GM19438 (cell line): ENCODE data around the gene CAMK2D.

Experiments used
- ATAC-seq: cut with Tn5 transposase; IDR thresholded peaks from one replicate; pipeline ENCODE4 v1.9.1; 2021; ENCODE audit warnings: low read depth; ENCODE audit not compliant: unreplicated experiment

The CAMK2D gene

DNA sequence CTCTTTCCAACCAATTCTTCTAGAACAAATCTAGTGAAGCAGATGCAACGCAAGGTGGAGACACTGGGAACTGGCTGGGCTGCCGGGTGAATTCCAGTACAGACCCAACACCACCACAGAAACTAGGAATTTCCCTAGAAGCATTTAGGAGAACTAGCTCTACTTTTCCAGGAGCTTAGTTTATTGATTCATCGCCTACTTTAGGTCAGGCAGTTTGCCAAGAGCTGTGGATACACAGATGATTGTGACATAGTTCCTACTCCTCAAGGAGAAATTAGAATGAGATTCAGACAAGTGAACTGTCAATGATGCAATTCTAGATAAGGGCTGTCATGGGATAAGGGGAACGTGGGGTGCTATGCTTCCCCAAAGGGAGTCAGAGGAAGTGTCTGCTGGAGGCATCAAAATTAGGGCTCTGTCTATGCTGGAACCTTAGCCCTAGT lies 350.0 kb downstream of the CAMK2D start:
- no peak for ATAC-seq

DNA sequence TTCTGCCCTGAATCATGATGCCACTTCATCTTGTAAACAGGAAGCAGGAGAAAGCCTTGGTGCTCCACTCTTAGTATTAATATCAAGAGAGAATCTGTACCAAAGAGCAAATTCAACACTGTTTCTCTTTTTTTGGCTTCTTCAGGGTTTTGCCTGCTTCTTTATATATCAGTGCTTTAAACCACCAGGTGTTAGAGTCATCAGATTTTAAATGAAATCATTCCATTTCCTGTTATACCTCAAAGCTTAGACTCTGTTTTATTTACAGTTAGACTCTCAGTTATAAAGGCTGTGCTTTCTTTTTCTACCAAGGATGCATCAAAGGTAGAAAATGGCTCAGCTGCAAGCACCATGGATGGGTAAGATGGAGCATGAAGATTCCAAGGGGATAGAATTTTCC lies 350.9 kb downstream of the CAMK2D start:
- no peak for ATAC-seq

DNA sequence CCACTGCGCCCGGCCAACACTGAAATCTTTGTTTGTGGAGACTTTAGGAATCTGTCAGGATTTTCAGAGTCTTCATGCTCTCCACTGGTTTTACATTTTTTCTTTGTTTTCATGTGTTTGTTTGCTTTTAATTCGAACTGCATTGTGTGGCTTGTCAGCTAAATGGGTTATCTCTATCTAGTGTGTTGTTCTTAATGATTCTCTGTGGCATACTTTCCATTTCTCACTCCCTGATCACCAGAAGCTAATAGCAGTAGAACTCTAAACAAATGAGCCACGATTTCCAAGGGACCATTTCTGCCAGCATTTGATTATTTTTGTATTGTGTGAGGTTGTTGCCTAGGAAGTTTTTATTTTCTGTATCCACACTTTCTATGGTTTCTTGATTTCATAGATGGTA lies 352.4 kb downstream of the CAMK2D start:
- ATAC-seq: no peak

DNA sequence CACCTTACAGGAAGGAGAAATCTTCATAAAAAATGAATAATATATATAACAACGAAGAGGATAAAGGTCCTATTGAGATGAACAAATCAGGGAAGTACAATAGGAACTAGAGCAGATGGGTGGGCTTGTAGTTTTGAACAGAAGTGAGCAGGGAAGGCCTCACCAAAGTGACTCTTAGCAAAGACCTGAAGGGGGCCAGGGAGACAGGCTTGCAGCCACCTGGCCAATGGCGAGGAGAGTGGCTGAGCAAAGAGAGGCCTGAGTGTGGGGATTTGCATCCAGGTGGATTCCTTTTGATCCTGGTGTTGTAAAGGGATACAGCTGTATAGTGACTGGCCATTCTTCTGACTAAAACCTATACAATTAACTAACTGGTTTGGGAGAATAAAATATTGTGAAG lies 354.1 kb downstream of the CAMK2D start:
- no peak for ATAC-seq

DNA sequence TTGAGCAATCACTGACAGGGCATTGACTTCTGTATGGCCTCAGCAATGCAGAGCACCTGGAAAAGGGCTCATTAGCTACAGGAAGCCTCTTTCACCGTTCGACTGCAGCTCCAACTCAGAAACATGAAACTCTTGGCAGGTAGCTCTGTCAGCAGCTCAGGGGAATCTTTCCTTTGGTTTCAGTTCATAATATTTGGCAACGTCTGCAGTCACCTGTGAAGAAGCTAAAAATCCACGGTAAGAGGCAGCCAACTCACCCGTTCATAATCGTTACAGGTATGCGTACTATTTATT lies 354.9 kb downstream of the CAMK2D start:
- ATAC-seq: no peak

DNA sequence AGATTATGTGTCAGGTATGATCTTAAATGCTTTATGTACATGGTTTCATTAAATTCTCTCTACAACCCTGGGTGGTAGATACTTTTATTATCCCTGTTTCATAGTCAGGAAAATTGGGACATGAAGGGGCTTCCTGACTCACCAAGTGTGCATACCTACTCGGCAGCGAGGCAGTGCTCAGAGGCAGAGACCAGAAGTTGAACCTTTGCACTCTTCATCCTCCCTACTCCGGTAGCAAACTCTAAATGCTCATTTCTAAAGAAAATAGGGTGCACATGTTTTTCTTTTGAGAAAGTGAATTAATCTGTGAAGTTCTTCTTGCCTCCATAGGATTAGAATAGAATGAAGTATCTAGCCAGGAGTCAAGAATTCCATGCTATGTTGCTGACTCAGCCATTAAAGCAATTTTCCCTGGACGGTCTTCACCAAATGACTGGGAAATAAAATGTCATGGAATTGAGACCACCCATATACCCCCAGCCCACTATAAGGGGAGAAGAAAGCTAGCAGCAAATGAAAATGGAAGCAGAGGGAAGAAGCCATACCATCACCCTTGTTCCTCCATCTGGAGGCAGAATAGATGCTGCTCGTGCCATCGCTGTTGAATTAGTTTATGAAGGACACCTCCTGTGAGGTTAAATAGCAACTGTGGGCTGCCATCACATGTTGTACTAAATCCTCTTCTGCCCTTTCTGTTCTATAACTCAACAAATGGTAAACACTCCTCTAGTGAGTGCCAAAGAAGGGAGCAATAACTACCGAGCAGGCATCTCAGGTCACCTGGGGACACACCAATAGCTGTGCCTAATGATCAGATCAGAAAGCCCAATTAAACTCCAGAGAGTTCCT lies 355.4 kb downstream of the CAMK2D start:
- no peak for ATAC-seq

DNA sequence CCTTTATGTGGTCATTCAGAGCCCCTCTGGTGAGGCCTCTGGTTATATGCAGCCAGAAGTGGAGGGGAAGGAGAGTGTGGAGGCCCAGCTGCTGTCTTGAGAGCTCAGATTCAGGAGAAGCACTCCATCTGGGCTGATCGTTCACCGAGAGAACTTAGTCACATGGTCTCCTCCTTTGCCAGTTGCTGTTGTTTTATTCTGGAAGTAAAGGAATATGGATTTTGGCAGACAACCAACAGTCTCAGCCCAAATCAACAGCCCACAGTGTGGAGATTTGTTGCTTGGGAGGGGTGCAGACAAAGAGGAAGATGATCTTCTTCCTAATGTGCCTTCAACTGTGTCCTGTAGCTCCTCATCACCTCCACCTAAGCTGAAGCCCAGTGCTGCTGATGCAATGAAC lies 356.7 kb downstream of the CAMK2D start:
- ATAC-seq: no peak

DNA sequence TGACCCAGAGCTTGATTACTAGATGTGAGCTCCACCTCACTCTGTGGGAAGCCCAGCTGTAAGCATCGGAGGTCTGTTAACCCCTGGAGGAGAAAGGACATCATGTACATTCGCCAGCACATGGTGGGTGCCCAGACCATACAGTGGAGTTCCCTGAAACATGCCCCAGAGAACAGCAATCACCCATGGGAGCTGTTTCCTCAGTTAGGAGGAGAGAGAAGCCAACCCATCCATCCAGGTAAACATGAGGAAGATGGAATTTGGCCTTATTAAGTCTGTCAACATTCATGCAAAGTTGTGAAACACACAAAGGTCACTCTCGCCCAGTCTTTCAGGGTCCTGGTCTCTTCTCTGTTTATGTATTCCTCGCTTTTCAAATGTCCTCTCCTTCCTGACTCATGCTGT lies 357.4 kb downstream of the CAMK2D start:
- no peak for ATAC-seq
